PFSK-1 (cell line): ENCODE data around the gene TGM6.

ENCODE experiments used
- FOXP2 ChIP-seq: optimal IDR thresholded peaks from 2 replicates; pipeline ENCODE3; 2011; ENCODE audit warnings: borderline replicate concordance, control low read depth, inconsistent platforms; ENCODE audit not compliant: insufficient read depth; ENCODE audit errors: extremely low read length, extremely low read depth
- POLR2AphosphoS5 ChIP-seq: IDR thresholded peaks from 2 replicates; pipeline ENCODE4 v1.6.1; 2012; ENCODE audit warnings: low read depth, mild to moderate bottlenecking, control low read depth, low read length, moderate library complexity
- SIN3A ChIP-seq: IDR thresholded peaks from 2 replicates; pipeline ENCODE4 v1.6.1; 2012; ENCODE audit warnings: mild to moderate bottlenecking, low read length, moderate library complexity, borderline replicate concordance; ENCODE audit not compliant: insufficient read depth
- TAF1 ChIP-seq: IDR thresholded peaks from 2 replicates; pipeline ENCODE4 v1.6.1; 2012; ENCODE audit warnings: low read length, control low read depth, borderline replicate concordance; ENCODE audit not compliant: insufficient read depth
- TF ChIP-seq, protein P1 (sequence below), 2 experiments: IDR thresholded peaks; 2 replicates each; pipeline versions ENCODE4 v1.6.1 to v1.8.0; 2011 to 2012; ENCODE audit warnings: low read depth in 2 of 2, low read length in 2 of 2, control low read depth in 1 of 2, inconsistent platforms in 1 of 2, mild to moderate bottlenecking in 1 of 2, moderate library complexity in 1 of 2; ENCODE audit not compliant: insufficient read depth in 1 of 2

GRCh38 chr20:2465100-2465499, 84.4 kb downstream of the TGM6 start:
- TF ChIP-seq POLR2AphosphoS5 (no peak; the same call in 1 of the 2 replicates), TAF1 (no peak), FOXP2 (no peak), SIN3A (no peak)
- TF ChIP-seq, protein P1, sequence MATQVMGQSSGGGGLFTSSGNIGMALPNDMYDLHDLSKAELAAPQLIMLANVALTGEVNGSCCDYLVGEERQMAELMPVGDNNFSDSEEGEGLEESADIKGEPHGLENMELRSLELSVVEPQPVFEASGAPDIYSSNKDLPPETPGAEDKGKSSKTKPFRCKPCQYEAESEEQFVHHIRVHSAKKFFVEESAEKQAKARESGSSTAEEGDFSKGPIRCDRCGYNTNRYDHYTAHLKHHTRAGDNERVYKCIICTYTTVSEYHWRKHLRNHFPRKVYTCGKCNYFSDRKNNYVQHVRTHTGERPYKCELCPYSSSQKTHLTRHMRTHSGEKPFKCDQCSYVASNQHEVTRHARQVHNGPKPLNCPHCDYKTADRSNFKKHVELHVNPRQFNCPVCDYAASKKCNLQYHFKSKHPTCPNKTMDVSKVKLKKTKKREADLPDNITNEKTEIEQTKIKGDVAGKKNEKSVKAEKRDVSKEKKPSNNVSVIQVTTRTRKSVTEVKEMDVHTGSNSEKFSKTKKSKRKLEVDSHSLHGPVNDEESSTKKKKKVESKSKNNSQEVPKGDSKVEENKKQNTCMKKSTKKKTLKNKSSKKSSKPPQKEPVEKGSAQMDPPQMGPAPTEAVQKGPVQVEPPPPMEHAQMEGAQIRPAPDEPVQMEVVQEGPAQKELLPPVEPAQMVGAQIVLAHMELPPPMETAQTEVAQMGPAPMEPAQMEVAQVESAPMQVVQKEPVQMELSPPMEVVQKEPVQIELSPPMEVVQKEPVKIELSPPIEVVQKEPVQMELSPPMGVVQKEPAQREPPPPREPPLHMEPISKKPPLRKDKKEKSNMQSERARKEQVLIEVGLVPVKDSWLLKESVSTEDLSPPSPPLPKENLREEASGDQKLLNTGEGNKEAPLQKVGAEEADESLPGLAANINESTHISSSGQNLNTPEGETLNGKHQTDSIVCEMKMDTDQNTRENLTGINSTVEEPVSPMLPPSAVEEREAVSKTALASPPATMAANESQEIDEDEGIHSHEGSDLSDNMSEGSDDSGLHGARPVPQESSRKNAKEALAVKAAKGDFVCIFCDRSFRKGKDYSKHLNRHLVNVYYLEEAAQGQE (IDR thresholded peaks at IDR 0.05; ENCODE audit: insufficient read depth in 1 of 2, low read depth in 2 of 2, low read length in 2 of 2): no peak
